DND-41 (cell line): ENCODE results near the gene SINHCAF.

Source experiments
- ATAC-seq: fragments of 200-7000 bp; cut with Tn5 transposase; 3 replicates; pipeline ENCODE4 v1.9.1; 2021; ENCODE audit warnings: low read depth; ENCODE audit not compliant: insufficient read depth
- DNase-seq: peaks from one replicate; pipeline ENCODE4 v3.0.0-alpha.2; 2020
- H2AFZ ChIP-seq: 2 replicates; pipeline ENCODE4 v1.6.0; 2012; ENCODE audit warnings: low read depth, low read length
- H3K27ac ChIP-seq: 2 replicates; pipeline ENCODE4 v1.5.1; 2012; ENCODE audit warnings: low read length, inconsistent platforms
- H3K27me3 ChIP-seq: fragments of 200-600 bp; sonication (generic); 2 replicates; pipeline ENCODE4 v1.6.0; 2012; ENCODE audit warnings: low read length, mild to moderate bottlenecking, inconsistent platforms; ENCODE audit not compliant: insufficient read depth, poor library complexity
- H3K36me3 ChIP-seq: 2 replicates; pipeline ENCODE4 v1.5.1; 2012; ENCODE audit warnings: low read length, inconsistent platforms; ENCODE audit not compliant: insufficient read depth
- H3K4me1 ChIP-seq: 2 replicates; pipeline ENCODE4 v1.5.1; 2012; ENCODE audit warnings: mild to moderate bottlenecking, low read length; ENCODE audit not compliant: insufficient read depth
- H3K4me2 ChIP-seq: 2 replicates; pipeline ENCODE4 v1.6.0; 2012; ENCODE audit warnings: mild to moderate bottlenecking, moderate library complexity, low read length, inconsistent platforms; ENCODE audit not compliant: insufficient read depth
- H3K4me3 ChIP-seq, 2 experiments: fragments of 200-600 bp in 1 of 2; shearing (Covaris generic) in 1 of 2; 2 replicates each; pipeline ENCODE4 v1.5.1; 2012 to 2016; ENCODE audit warnings: inconsistent platforms in 2 of 2, low read length in 2 of 2, mild to moderate bottlenecking in 2 of 2, low read depth in 1 of 2, moderate library complexity in 1 of 2
- H3K79me2 ChIP-seq: 2 replicates; pipeline ENCODE4 v1.6.0; 2012; ENCODE audit warnings: low read length, inconsistent platforms; ENCODE audit not compliant: insufficient read depth
- H3K9ac ChIP-seq: 2 replicates; pipeline ENCODE4 v1.6.0; 2012; ENCODE audit warnings: low read depth, mild to moderate bottlenecking, inconsistent platforms, low read length, moderate library complexity
- H3K9me3 ChIP-seq: 2 replicates; pipeline ENCODE4 v1.5.1; 2012; ENCODE audit warnings: low read length, moderate library complexity, mild to moderate bottlenecking, inconsistent platforms; ENCODE audit not compliant: insufficient read depth, severe bottlenecking
- H4K20me1 ChIP-seq: 2 replicates; pipeline ENCODE4 v1.6.0; 2012; ENCODE audit warnings: low read length; ENCODE audit not compliant: insufficient read depth
- EZH2 ChIP-seq: IDR thresholded peaks from 3 replicates; pipeline ENCODE4 v1.6.1; 2012; ENCODE audit warnings: borderline replicate concordance, low read depth, mild to moderate bottlenecking, moderate library complexity, low read length, inconsistent platforms; ENCODE audit not compliant: severe bottlenecking
- TF ChIP-seq, protein P1 (sequence below): IDR thresholded peaks from 2 replicates; pipeline ENCODE4 v1.5.1; 2012; ENCODE audit warnings: borderline replicate concordance, low read length, moderate library complexity, mild to moderate bottlenecking; ENCODE audit not compliant: poor library complexity, severe bottlenecking; ENCODE audit errors: extremely low read depth

Gene SINHCAF

DNA sequence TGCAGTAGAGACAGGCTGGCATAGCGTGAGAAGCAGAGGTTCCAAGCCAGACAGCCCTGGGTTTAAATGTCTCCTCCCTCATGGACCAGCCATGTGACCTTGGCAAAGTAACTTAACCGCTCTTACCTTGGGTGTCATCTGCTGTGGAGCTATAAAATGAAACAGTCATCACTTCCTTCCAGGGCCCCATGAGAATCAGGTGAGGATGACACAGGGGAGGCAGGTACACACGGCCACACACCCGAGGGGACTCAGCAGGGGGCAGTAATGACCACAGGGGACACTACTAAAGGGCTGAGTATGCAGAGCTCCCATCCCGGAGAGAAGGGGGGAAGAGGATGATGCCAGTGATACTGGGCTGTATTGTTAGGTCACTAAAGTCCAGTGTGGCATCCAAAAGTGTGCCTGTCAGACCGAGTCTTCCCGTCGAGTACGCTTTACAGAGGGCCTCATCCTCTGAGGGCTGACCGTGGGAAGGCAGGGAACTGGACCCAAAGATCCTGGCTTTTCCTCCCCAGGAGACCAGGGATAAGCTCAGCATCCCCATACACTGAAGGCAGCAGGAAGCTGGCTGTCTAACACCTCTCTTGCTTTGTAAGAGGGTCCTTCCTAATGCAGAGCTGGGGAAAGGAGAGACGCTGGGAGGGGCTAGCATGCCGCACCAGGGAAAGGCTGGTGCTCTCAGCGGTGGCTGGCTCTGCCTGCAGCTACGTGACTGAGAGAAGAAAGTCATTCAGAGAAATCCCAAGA, 94.2 kb downstream of the SINHCAF start:
- ATAC-seq (no peak), DNase-seq (no peak)
- TF ChIP-seq EZH2, result no peak
- TF ChIP-seq, protein P1, sequence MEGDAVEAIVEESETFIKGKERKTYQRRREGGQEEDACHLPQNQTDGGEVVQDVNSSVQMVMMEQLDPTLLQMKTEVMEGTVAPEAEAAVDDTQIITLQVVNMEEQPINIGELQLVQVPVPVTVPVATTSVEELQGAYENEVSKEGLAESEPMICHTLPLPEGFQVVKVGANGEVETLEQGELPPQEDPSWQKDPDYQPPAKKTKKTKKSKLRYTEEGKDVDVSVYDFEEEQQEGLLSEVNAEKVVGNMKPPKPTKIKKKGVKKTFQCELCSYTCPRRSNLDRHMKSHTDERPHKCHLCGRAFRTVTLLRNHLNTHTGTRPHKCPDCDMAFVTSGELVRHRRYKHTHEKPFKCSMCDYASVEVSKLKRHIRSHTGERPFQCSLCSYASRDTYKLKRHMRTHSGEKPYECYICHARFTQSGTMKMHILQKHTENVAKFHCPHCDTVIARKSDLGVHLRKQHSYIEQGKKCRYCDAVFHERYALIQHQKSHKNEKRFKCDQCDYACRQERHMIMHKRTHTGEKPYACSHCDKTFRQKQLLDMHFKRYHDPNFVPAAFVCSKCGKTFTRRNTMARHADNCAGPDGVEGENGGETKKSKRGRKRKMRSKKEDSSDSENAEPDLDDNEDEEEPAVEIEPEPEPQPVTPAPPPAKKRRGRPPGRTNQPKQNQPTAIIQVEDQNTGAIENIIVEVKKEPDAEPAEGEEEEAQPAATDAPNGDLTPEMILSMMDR, result no peak
- Histone ChIP-seq H3K79me2 (no peaks in the 10 kb centered on the region), H3K4me1 (no peaks in the 10 kb centered on the region), H3K27me3 (no peaks in the 10 kb centered on the region), H4K20me1 (no peaks in the 10 kb centered on the region), H3K27ac (no peak overlapping the region), H3K4me3 (no peak overlapping the region), H3K4me2 (no peak overlapping the region), H3K9me3 (no peaks in the 10 kb centered on the region), H2AFZ (no peak overlapping the region), H3K9ac (no peak overlapping the region), H3K36me3 (no peaks in the 10 kb centered on the region)
